Esophagus (tissue), 2 donors: ENCODE data around the gene RAB35. TPM values are rescaled to one million over a fixed set of nuclear protein-coding genes. Genes with fewer than 3 reads are reported as not detected.

Experiments used
- H3K27ac ChIP-seq, 2 donors: one replicate each; pipeline ENCODE4 v1.5.1; 2013; ENCODE audit warnings: low read depth in 2 of 2, mild to moderate bottlenecking in 2 of 2, inconsistent platforms in 1 of 2, low read length in 1 of 2, moderate library complexity in 1 of 2
- H3K27me3 ChIP-seq, 2 donors: one replicate each; pipeline ENCODE4 v1.6.1; 2013; ENCODE audit warnings: low read length in 2 of 2, control low read depth in 1 of 2, mild to moderate bottlenecking in 1 of 2; ENCODE audit not compliant: insufficient read depth in 2 of 2, control insufficient read depth in 1 of 2
- H3K36me3 ChIP-seq, 2 donors: one replicate each; pipeline ENCODE4 v1.6.1; 2013; ENCODE audit warnings: low read length in 1 of 2; ENCODE audit not compliant: control insufficient read depth in 2 of 2, insufficient read depth in 2 of 2
- H3K4me1 ChIP-seq, 2 donors: one replicate each; pipeline ENCODE4 v1.6.1; 2013; ENCODE audit warnings: low read length in 1 of 2; ENCODE audit not compliant: control insufficient read depth in 2 of 2, insufficient read depth in 2 of 2
- H3K4me3 ChIP-seq, 2 donors: one replicate each; pipeline ENCODE4 v1.5.1; 2013; ENCODE audit warnings: low read length in 2 of 2, mild to moderate bottlenecking in 2 of 2, low read depth in 1 of 2, moderate library complexity in 1 of 2
- H3K9me3 ChIP-seq, 2 donors: one replicate each; pipeline ENCODE4 v1.6.1; 2013; ENCODE audit warnings: mild to moderate bottlenecking in 2 of 2, low read depth in 1 of 2, low read length in 1 of 2, moderate library complexity in 1 of 2; ENCODE audit not compliant: control insufficient read depth in 2 of 2, insufficient read depth in 1 of 2
- WGBS, 2 donors: extraction: QIAGEN DNeasy Blood & Tissue Kit; methylation state at CpG; one replicate each; pipeline ENCODE4 v1.1.7; 2013; 5-methylcytosine and 5-hydroxymethylcytosine counted together
- polyA plus RNA-seq, 2 donors: library from polyadenylated mRNA; stranded (reverse); fragments of 200-250 nt; gene quantifications; one replicate each; pipeline ENCODE4 v1.2.3, GENCODE V29; 2013
- donor health status: healthy with polysubstance abuse.
- donor health status: Bipolar disorder and iron deficiency.

Gene RAB35
- polyA plus RNA-seq, 2 donors = 33.5 to 34.3 TPM

- 83 to 84% methylated on average over 11 of the region's 11 CpGs for WGBS, 2 donors
Measured at GRCh38 chr12:120136093-120136770, 19.7 kb upstream of the RAB35 start.

GRCh38 chr12:120134307-120134980 lies 17.9 kb upstream of the RAB35 start:
- Histone ChIP-seq H3K36me3 (peaks cover 49 to 78% of the 10 kb centered on the region in 2 donors), H3K27me3 (no peaks in the 10 kb centered on the region), H3K27ac (no peak overlapping the region), H3K9me3 (no peaks in the 10 kb centered on the region), H3K4me3 (no peak overlapping the region), H3K4me1 (no peaks in the 10 kb centered on the region)
- 93 to 97% methylated on average over 20 of the region's 20 CpGs for WGBS, 2 donors

More at GRCh38 chr12:120136093-120136770, 19.7 kb upstream of the RAB35 start:
- Histone ChIP-seq H3K27ac (no peak overlapping the region), H3K4me3 (no peak overlapping the region), H3K36me3 (peaks cover 43 to 72% of the 10 kb centered on the region in 2 donors), H3K27me3 (no peaks in the 10 kb centered on the region), H3K4me1 (no peaks in the 10 kb centered on the region), H3K9me3 (no peaks in the 10 kb centered on the region)

GRCh38 chr12:120132863-120133385 lies 16.4 kb upstream of the RAB35 start:
- Histone ChIP-seq H3K4me1 (no peaks in the 10 kb centered on the region), H3K4me3 (no peak overlapping the region), H3K27me3 (no peaks in the 10 kb centered on the region), H3K9me3 (no peaks in the 10 kb centered on the region), H3K27ac (no peak overlapping the region), H3K36me3 (peaks cover 49 to 79% of the 10 kb centered on the region in 2 donors)
- WGBS, 2 donors = 87 to 94% methylated on average over 6 of the region's 6 CpGs

GRCh38 chr12:120132054-120132836 lies 15.7 kb upstream of the RAB35 start:
- WGBS, 2 donors = 80 to 85% methylated on average over 9 of the region's 9 CpGs
- no peak overlapping the region for H3K4me3 ChIP-seq
- no peak overlapping the region for H3K27ac ChIP-seq
- no peaks in the 10 kb centered on the region for H3K27me3 ChIP-seq
- no peaks in the 10 kb centered on the region for H3K4me1 ChIP-seq
- peaks cover 49 to 79% of the 10 kb centered on the region in 2 donors for H3K36me3 ChIP-seq
- H3K9me3 ChIP-seq = no peaks in the 10 kb centered on the region

GRCh38 chr12:120131116-120131515 lies 14.6 kb upstream of the RAB35 start:
- Histone ChIP-seq H3K27me3 (no peaks in the 10 kb centered on the region), H3K4me3 (no peak overlapping the region), H3K4me1 (no peaks in the 10 kb centered on the region), H3K9me3 (no peaks in the 10 kb centered on the region), H3K27ac (no peak overlapping the region), H3K36me3 (peaks cover 43 to 71% of the 10 kb centered on the region in 2 donors)
- 96% methylated on average over 15 of the region's 15 CpGs for WGBS, 2 donors

- peaks cover 38 to 69% of the 10 kb centered on the region in 2 donors for H3K36me3 ChIP-seq
- no peaks in the 10 kb centered on the region for H3K4me1 ChIP-seq
- H3K27me3 ChIP-seq = no peaks in the 10 kb centered on the region
- H3K27ac ChIP-seq = no peak overlapping the region
- no peak overlapping the region for H3K4me3 ChIP-seq
- WGBS, 2 donors = 90 to 91% methylated on average over 6 of the region's 6 CpGs
- H3K9me3 ChIP-seq = no peaks in the 10 kb centered on the region
Measured at GRCh38 chr12:120130011-120130410, 13.5 kb upstream of the RAB35 start.

- H3K27ac ChIP-seq = peak overlapping the region; percentile 66 to 79
- H3K4me3 ChIP-seq = no peak overlapping the region
- H3K36me3 ChIP-seq = peaks cover 25 to 41% of the 10 kb centered on the region in 2 donors
- H3K4me1 ChIP-seq = peaks cover 0 to 4% of the 10 kb centered on the region in 2 donors
- no peaks in the 10 kb centered on the region for H3K9me3 ChIP-seq
- no peaks in the 10 kb centered on the region for H3K27me3 ChIP-seq
- 53 to 66% methylated on average over 2 of the region's 2 CpGs for WGBS, 2 donors
Measured at GRCh38 chr12:120126635-120127005, 10.1 kb upstream of the RAB35 start.

- H3K4me1 ChIP-seq = peaks cover 0 to 4% of the 10 kb centered on the region in 2 donors
- H3K9me3 ChIP-seq = no peaks in the 10 kb centered on the region
- H3K27me3 ChIP-seq = no peaks in the 10 kb centered on the region
- H3K27ac ChIP-seq = peak overlapping the region; percentile 5 to 77
- peaks cover 20 to 35% of the 10 kb centered on the region in 2 donors for H3K36me3 ChIP-seq
- WGBS, 2 donors = 81 to 83% methylated on average over 6 of the region's 6 CpGs
- no peak overlapping the region for H3K4me3 ChIP-seq
Measured at GRCh38 chr12:120125792-120126634, 9.5 kb upstream of the RAB35 start.

- WGBS, 2 donors = 85 to 87% methylated on average over 4 of the region's 4 CpGs
- H3K4me1 ChIP-seq = peaks cover 0 to 4% of the 10 kb centered on the region in 2 donors
- H3K27me3 ChIP-seq = no peaks in the 10 kb centered on the region
- H3K9me3 ChIP-seq = no peaks in the 10 kb centered on the region
- no peak overlapping the region for H3K4me3 ChIP-seq
- peaks cover 12 to 25% of the 10 kb centered on the region in 2 donors for H3K36me3 ChIP-seq
- H3K27ac ChIP-seq = no peak overlapping the region
Measured at GRCh38 chr12:120125029-120125428, 8.5 kb upstream of the RAB35 start.
